ENCODE measurements around the gene EPN1.

EPN1 gene

DNA sequence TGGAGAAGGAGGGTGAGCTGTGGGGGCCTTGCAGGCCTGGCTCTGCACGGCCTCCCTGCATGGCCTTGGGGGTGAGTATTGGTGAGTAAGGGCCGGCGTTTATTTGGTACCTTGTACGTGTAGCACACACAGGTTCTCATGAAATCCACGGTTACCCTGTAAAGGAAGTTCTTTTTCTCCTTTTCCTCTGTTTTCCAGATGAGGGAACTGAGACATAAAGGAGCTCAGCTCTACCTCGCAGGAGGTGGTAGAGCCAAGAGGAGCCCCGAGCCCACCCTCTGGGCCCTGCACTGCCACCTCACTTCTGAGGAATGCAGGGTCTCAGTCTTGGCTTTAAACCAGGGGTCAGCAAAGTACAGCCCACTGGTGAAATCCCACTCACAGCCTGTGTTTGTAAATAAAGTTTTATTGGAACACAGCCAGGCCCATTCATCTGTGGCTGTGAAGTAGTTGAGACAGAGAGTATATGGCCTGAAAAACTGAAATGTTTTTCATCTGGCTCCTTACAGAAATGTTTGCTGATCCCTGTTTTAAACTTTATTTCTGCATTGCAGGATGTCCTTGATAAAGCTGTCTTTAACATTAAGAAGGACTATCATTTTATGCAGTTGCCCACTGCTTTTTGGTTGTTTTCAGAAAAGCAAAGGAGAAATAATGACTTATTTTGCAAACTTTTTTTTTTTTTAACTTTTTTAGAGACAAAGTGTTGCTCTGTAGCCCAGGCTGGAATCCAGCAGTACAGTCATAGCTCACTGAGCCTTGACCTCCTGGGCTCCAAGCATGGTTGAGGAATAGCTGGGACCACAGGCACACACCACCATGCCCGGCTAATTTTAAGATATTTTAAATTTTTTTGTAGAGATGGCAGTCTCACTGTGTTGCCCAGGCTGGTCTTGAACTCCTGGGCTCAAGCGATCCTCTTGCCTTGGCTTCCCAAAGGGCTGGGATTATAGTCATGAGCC is 6.4 kb downstream of the EPN1 start:
- DNase-seq (ENCODE audit: low read depth, low spot score) = no peak
- TF ChIP-seq, protein P1, sequence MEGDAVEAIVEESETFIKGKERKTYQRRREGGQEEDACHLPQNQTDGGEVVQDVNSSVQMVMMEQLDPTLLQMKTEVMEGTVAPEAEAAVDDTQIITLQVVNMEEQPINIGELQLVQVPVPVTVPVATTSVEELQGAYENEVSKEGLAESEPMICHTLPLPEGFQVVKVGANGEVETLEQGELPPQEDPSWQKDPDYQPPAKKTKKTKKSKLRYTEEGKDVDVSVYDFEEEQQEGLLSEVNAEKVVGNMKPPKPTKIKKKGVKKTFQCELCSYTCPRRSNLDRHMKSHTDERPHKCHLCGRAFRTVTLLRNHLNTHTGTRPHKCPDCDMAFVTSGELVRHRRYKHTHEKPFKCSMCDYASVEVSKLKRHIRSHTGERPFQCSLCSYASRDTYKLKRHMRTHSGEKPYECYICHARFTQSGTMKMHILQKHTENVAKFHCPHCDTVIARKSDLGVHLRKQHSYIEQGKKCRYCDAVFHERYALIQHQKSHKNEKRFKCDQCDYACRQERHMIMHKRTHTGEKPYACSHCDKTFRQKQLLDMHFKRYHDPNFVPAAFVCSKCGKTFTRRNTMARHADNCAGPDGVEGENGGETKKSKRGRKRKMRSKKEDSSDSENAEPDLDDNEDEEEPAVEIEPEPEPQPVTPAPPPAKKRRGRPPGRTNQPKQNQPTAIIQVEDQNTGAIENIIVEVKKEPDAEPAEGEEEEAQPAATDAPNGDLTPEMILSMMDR (IDR thresholded peaks at IDR 0.05; ENCODE audit: insufficient read depth, low read length, missing control alignments) = no peak
- H3K4me3 ChIP-seq (ENCODE audit: low read depth, low read length) = no peak overlapping the region
- ChIA-PET CTCF (interaction anchor here (0.7 to 1.6 kb wide), 2 partner anchors 11 to 27 kb away, joined by 3 to 4 read pairs; no protein-coding TSS in a partner anchor), POLR2A (no interaction called here)

DNA sequence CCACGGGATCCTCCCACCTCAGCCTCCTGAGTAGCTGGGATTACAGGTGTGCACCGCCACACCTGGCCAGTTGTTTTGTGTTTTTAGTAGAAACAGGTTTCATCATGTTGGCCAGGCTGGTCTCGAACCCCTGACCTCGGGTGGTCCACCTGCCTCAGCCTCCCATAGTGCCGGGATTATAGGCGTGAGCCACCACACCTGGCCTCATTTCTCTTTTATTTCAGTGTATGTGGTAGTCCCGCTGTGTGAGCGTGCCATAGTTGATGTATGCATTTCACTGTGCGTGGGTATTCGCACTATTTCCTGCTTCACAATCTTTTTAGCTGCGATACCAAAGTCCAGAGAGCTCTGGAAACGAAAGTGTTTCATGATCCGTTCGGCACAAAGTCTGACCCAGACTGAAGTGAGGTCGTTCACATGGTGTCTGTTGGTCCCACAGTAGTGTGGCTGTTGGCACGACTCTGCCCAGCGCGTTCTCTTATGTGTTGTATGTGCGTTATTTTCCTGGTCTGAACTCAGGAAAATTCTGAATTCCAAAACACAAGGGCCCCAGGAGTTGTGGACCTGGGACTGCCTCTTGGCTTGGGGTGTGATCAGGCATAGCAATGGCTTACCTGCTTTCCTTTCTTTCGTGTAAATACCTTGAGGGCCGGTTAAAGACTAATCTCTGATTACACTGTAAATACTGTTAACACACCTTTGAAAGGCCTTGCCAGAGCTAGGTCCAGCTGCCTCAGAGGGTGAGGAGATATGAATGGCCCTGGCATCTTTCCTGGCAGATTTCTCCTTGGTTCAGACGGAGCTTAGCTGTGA is 8.6 kb downstream of the EPN1 start:
- no peak for DNase-seq (ENCODE audit: low read depth, low spot score)
- ChIA-PET CTCF (no interaction called here), POLR2A (no interaction called here)

DNA sequence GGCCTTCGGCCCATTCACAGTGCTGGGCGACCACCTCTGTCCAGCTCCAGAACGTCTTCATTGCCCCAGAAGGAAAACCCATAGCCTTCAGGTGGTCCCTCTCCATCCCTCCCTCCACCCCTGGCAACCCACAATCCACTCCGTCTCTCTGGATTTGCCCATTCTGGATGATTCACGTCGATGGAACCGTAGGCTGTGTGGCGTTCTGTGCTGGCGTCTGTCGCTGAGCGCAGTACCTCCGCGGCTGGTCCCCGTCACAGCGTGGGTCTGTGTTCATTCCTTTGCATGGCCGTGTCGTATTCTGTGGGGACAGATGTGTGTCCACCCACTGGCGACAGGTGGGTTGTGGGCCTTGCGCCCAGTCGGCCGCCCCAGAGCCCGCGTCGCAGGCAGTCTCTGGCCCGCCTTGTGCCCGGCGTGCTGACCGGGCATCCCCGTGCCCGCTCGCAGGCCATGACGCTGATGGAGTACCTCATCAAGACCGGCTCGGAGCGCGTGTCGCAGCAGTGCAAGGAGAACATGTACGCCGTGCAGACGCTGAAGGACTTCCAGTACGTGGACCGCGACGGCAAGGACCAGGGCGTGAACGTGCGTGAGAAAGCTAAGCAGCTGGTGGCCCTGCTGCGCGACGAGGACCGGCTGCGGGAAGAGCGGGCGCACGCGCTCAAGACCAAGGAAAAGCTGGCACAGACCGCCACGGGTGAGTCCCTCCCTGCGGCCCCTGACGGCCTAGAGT is 10.1 kb downstream of the EPN1 start:
- no peak for DNase-seq (ENCODE audit: low read depth, low spot score)
- ChIA-PET POLR2A (no interaction called here), CTCF (interaction anchor here (1.3 kb wide), 1 partner anchor 9 kb away, joined by 3 read pairs; no protein-coding TSS in a partner anchor)
- TF ChIP-seq, protein P1 (IDR thresholded peaks at IDR 0.05; ENCODE audit: insufficient read depth, low read length, missing control alignments) = no peak
- H3K4me3 ChIP-seq (ENCODE audit: low read depth, low read length) = no peak overlapping the region

More for the DNA sequence above, 8.6 kb downstream of the EPN1 start:
- TF ChIP-seq, protein P1 (IDR thresholded peaks at IDR 0.05; ENCODE audit: insufficient read depth, low read length, missing control alignments) = no peak
- H3K4me3 ChIP-seq (ENCODE audit: low read depth, low read length) = no peak overlapping the region

DNA sequence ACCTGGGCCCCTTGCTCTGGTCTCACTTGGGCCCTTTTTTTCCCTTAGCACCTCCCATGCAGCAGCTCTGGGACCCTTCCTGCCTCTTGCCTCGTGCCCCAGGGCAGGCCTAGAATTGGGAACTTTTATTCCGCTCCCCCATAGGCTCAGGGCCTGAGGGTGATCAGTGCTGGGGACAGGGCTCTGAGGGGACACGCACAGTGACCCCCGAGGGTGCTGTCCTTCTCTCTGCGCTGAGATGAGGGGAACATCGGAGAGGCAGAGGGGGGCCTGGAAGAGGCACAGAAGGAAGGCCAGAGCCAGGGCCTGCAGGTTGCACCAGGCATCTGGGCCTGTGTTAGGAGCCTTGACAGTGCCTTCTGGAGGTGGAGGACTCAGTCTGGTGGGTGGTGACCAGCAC is 10.8 kb downstream of the EPN1 start:
- POLR2A ChIA-PET = no interaction called here
- no peak overlapping the region for H3K4me3 ChIP-seq (ENCODE audit: low read depth, low read length)
- no peak for DNase-seq (ENCODE audit: low read depth, low spot score)
- TF ChIP-seq, protein P1 (IDR thresholded peaks at IDR 0.05; ENCODE audit: insufficient read depth, low read length, missing control alignments) = no peak
- CTCF ChIA-PET = no interaction called here

DNA sequence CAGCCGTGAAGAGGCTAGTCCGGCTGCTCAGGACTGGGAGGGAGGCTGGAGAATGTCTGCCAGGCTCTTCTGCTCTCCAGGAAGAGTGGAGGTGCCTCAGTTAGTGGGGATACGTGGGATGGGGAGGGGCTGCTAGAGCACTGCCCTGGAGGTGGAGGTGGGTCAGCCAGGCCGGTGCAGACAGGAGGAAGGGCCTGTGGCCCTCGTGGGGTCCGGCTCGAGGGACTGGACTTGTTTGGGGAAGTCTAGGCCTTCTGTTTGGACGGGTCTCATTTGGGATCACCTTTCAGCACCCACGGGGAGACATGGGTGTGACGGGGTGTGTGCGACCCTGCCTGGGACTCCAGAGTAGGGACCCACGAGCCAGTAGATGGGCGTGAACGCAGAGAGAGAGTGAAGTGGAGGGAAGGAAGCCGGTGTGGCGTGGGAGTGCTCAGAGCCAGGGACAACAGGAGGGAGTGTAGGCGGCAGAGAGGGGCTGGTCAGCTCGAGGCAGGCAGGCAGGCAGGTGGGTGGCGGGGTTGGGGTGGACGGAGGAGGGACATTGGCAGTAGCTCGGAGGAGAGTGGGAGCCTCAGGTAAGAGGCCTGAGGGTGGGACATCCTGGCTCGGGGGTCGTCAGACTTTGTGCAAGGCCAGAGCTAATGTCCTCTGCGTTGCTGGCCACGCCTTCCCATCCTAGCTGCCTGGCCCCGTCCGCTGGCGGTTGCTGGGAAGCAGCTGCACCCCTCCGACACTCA is 11.5 kb downstream of the EPN1 start:
- POLR2A ChIA-PET = no interaction called here
- H3K4me3 ChIP-seq (ENCODE audit: low read depth, low read length) = no peak overlapping the region
- DNase-seq (ENCODE audit: low read depth, low spot score) = no peak
- CTCF ChIA-PET = no interaction called here
- TF ChIP-seq, protein P1 (IDR thresholded peaks at IDR 0.05; ENCODE audit: insufficient read depth, low read length, missing control alignments) = no peak
